Tongue (tissue), 2 donors: ENCODE results near the gene GOLT1B. TPM values are rescaled to one million over a fixed set of nuclear protein-coding genes. Genes with fewer than 3 reads are reported as not detected.
"Not testable (repeated sequence)": the region's sequence is repeated elsewhere in the genome, so short reads cannot be mapped to it uniquely, and the experiment has no call there.

Experiments used
- DNase-seq: peaks from one replicate; pipeline ENCODE4 v3.0.0-alpha.2; 2015
- total RNA-seq: library from RNA; depleted of rRNA; stranded (reverse); fragments of >200 nt; gene quantifications from one replicate; pipeline ENCODE4 v1.2.3, GENCODE V29; 2014

Gene GOLT1B
- 51.8 TPM for total RNA-seq

GRCh38 chr12:21501258-21502163 is at the start of gene GOLT1B, which contains the start of gene RECQL:
TSS of gene GOLT1B (plus strand) at chr12:21501789. CDS start at chr12:21501924, 135 bp downstream.
TSS of gene RECQL (minus strand) at chr12:21501635. CDS start at chr12:21499570, 2,065 bp downstream.
- DNase-seq = peak; percentile 99

- DNase-seq = no peak
Observed at GRCh38 chr12:21453312-21453852, 48.2 kb upstream of the GOLT1B start.

- DNase-seq = no peak
Observed at GRCh38 chr12:21456291-21456780, 45.3 kb upstream of the GOLT1B start.

GRCh38 chr12:21459474-21459873 is 42.1 kb upstream of the GOLT1B start:
- no peak for DNase-seq

- not testable (repeated sequence) for DNase-seq
Observed at GRCh38 chr12:21467334-21467733, 34.3 kb upstream of the GOLT1B start.

- no peak for DNase-seq
Observed at GRCh38 chr12:21471294-21471693, 30.3 kb upstream of the GOLT1B start.

GRCh38 chr12:21472197-21472823 is 29.3 kb upstream of the GOLT1B start:
- DNase-seq = no peak

- no peak for DNase-seq
Observed at GRCh38 chr12:21475552-21475951, 26.0 kb upstream of the GOLT1B start.

GRCh38 chr12:21476949-21477348 is 24.6 kb upstream of the GOLT1B start:
- no peak for DNase-seq

- DNase-seq = no peak
Observed at GRCh38 chr12:21478756-21479455, 22.7 kb upstream of the GOLT1B start.

- DNase-seq = no peak
Observed at GRCh38 chr12:21483531-21483930, 18.1 kb upstream of the GOLT1B start.

- DNase-seq = no peak
Observed at GRCh38 chr12:21485998-21486397, 15.6 kb upstream of the GOLT1B start.

- DNase-seq = no peak
Observed at GRCh38 chr12:21499765-21500164, 1.8 kb upstream of the GOLT1B start.

- no peak for DNase-seq
Observed at GRCh38 chr12:21500786-21501257, 767 bp upstream of the GOLT1B start.

GRCh38 chr12:21502164-21502496 is 541 bp downstream of the GOLT1B start:
- DNase-seq = peak; percentile 55

- DNase-seq = no peak
Observed at GRCh38 chr12:21502872-21503271, 1.3 kb downstream of the GOLT1B start.

GRCh38 chr12:21505888-21506287 is 4.3 kb downstream of the GOLT1B start:
- DNase-seq = no peak

GRCh38 chr12:21507849-21508248 is 6.3 kb downstream of the GOLT1B start:
- no peak for DNase-seq

- no peak for DNase-seq
Observed at GRCh38 chr12:21509768-21510167, 8.2 kb downstream of the GOLT1B start.

- no peak for DNase-seq
Observed at GRCh38 chr12:21516281-21516680, 14.7 kb downstream of the GOLT1B start.

- DNase-seq = no peak
Observed at GRCh38 chr12:21518451-21518850, 16.9 kb downstream of the GOLT1B start.

- no peak for DNase-seq
Observed at GRCh38 chr12:21521541-21521940, 20.0 kb downstream of the GOLT1B start.
